Stimulated activated CD8-positive, alpha-beta memory T cell treated with anti-CD3 and anti-CD28 coated beads, Interleukin-7, amount 100 ng/mL, for 1 hour (primary cell): ENCODE results near the gene PDGFRB.

ENCODE experiments used
- DNase-seq, 2 donors: peaks; one replicate each; pipeline ENCODE4 v3.0.0-alpha.2; 2020; ENCODE audit warnings: low read depth in 2 of 2

The PDGFRB gene

DNA sequence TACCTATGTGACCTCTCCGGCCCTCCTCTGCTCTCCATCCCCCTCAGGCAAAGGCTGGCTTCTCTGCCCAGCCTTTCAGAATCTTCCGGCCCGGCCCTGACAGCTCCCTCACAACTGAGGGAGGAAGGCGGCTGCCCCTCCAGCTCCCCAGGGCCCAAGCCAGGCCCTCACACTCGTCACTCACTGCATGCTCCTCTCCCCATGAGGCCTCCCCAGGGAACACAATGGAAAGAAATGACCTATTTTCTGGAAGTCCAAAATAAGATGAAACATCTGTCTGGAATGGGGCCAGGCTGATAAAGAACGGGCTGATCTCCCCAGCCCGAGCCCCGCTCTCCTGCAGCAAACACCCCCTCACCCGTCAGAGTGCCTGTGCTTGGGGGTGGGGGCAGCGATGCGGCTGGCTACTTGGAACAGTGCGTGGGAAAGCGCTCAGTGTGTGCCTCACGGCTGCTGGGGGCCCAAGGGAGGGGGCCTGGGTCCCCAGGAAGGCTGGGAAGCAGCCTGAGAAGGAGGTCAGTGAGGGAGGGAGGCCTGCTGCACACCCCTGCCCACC is 11.3 kb downstream of the PDGFRB start:
- no peak for DNase-seq

DNA sequence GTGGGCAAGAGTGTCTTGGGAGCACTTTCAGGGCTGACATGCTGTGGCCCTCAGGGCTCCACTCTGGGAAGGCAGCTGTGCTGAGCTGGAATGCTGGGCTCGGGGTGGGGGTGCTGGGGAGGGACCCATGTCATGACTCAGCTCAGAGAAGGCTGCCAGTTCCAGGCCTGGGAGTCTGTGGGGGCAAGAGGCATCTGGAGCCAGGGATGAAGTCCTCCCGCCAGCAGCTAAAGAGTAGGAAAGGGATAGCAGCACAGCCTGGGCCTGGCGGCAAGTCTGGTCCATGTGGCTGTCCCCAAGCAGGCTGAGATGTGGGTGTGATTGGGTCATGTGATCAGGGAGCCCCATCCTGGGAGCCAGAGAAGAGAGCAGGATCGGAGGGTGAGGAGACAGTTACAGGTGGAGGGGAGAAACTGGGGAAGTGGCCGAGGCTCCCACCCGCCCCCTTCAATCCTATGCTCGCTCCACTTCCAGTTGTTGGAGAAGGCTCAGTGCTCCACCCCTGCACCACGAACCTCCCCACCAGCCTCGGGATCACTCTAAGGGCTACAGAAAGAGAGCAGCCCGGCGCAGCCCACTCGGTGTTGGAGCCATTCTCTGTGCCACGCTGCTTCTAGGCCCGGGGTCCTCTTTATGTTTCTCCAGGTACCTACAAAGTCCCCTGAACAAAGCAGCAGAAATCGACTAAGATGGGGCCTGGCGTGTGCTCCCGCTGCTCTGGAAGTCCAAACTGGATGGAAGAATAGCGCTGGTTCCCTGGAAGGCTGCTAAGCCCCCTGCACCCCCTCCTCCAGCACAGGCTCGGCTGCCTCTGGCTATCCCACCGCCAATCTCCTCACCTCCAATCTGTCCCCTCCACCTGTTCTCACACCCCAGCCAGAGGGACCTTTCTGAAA is 12.0 kb downstream of the PDGFRB start:
- no peak for DNase-seq

DNA sequence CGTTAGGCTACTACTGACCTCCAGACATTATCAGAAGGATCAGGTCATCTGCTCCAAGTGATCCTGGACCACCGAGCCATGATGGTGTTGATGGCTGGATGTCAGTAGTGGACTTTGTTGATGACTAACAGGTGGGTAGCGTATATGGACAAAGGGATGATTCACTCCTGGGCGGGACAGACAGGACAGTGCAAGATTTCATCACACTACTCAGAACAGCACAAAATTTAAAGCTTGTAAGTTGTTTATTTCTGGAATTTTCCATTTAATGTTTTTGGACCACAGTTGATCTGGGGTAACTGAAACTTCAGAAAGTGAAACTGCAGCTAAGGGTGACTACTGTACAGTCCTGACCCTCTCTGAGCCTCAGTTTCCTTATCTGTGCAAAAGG is 12.7 kb downstream of the PDGFRB start:
- no peak for DNase-seq

DNA sequence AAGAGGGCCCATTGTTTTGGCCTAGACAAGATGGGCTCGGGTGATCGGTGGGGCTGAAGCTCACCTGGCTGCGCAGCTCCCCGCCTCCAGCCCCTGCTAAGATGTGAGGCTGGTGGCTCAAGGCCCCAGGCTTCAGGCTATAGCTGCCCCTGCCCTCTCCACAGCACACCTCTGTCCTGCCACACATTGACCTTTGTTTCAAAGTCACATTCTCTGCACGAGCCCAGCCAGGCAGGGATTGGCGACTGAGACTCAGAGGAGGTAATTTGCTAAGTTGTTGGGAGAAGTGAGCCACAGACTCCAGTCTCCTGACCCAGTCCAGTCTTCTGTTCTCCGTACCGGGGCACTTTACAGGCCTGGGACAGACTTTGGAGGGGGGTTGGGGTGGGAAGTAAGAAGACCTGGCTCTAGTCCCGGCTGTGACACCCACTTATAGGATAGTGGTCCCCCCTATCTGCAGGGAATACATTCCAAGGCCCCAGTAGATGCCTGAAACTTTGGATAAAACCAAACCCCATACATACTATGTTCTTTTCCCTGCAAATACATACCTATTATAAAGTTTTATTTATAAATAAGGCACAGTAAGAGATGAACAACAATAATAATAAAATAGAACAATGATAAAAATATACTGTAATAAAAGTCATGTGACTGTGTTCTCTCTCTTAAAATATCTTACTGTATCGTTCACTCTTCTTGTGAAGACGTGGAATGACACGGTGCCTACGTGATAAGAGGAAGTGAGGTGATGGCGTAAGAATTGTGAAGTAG is 13.3 kb downstream of the PDGFRB start:
- DNase-seq: no peak

- no peak for DNase-seq
These were observed 14.0 kb downstream of the PDGFRB start for GRCh38 chr5:150141544-150142184.

DNA sequence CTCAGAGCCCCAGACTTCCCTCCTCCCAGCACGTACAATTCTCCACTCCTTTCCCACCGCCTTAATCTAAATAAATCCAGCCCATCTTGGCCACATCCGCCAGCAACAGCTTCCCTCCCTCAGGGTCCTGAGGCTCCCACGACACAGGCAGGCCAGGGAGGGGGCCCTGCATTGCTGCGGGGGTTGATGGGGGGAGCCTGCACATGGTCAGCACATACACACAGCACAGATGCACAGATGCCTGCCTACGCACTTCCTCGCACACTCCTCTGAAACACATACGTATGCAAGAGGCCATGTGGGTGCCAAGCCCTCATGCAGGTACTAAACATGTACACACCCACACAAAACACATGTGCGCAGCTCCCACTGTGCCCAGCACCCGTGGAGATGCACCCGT is 14.8 kb downstream of the PDGFRB start:
- no peak for DNase-seq

DNA sequence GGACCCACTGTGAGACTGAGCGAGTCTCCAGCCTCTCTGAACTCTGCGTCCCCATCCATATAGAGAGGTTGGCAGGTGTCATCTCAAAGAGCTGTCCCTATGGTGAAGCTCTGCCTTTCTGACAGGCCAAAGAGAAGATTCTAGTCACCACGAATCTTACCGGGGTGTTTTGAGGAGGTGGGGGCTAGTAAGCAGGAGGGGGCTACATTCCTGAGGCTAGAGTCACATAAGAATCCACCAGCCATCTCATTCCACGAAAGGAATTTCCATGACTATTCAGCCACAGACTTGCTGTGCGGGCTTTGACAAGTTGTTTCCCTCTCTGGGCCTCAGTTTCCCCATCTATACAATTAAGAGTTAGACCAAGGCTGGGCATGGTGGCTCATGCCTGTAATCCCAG is 16.3 kb downstream of the PDGFRB start:
- DNase-seq: no peak

GRCh38 chr5:150138551-150139265 is 16.9 kb downstream of the PDGFRB start:
- no peak for DNase-seq

DNA sequence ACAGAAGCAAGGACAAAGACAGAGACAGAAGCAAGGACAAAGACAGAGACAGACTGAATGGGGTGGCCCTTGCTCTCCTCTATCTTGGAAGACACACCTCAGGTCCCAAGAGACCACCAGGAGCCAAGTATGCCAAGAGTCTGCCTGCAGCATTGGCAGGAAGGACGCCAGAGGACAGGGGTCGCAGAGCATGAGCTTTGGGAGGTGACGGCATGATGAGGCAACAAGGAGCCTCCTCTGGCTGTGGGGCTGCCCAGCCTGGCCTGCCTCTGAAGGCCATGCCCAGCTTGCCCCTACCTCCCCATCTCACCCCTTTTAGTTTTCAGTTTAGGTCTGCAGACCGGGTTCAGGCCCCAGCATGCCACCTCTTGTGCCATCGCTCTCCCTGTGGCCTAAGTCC is 17.6 kb downstream of the PDGFRB start:
- DNase-seq: no peak

DNA sequence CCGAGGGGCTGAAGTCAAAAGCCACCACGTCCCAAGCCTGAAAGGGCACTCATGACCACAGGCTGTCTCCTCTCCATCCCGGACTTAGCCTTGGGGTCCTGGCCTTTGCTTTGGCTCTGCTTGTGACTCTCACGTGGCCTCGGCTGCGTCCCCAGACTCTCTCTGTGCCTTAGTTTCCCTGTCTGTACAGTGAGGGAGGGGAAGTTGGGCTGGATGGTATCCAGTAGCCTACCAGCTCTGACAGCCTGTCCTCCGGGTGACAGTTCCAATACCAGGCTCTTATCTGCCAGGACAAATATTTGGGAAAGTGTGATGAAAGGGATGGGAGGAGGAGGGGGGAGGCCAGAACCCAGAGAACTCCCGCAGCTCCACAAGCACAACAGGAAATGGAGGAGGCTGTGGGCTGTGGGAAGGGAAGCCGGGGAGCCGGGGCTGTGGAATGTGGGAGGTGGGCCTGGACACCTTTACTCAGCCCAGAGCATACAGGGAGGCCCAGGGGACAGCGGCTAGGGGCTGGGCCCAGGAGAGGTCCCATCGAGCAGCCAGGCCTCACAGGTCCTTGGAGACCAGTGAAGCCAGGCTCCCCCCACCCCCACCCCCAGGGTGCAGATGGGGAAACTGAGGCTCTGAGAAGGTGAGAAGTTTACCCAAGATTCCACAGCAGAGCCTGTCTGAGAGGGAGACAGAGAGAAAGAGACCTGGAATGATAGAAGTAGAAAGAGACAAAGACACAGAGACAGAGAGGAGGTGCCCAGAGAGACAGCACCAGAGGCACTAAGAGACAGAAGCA is 18.3 kb downstream of the PDGFRB start:
- no peak for DNase-seq

GRCh38 chr5:150136305-150137167 is 19.1 kb downstream of the PDGFRB start:
- DNase-seq: no peak

DNA sequence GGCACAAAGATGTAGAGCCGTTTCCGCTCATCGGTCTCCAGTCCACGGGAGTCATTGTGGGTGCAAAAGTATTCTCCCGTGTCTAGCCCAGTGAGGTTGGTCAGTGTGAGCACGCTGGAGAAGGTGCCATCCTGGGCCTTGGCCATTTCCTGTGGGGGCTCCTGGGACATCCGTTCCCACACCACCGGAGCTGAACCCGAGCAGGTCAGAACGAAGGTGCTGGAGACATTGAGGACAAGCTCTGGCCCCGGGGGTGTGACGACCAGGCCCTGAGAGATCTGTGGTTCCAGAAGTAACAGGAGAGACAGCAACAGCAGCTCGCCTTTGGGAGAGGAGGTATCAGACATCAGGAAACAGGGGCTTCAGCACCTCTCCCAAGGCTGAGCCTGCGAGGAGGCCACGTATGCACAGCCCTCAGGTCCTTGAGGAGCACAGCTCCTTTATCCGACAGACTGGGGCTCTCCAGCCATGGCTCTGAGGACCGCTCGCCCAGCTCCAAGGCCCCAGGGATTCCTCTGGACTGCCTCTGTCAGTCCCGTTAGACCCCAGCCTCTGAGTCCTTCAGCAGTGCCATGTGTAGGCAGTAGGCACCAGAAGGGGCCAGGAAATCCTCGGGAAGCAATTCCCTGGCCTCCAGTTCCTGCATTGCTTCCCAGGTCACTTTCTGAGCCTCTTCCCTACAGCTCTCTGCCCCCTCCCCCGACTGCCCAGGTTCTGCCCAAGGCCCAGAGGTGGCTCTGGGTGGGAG is 19.9 kb downstream of the PDGFRB start:
- DNase-seq: no peak

DNA sequence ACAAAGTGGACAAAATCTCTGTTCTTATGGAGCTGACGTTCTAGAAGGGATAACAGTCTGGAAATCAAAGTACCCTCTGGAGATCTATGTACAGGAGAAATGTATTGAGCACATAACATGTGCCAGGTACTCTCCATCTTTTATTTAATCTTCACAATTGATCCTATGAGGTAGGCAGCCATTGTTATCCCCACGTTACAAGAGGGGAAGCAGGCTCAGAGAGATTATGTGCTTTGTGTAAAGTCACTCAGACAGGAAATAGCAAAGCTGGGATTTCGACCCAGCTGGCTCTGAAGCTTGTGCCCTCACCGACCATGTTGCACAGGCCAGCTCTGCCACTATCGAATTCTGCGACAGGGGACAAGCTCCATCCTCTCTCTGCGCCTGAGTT is 21.5 kb downstream of the PDGFRB start:
- DNase-seq: no peak

DNA sequence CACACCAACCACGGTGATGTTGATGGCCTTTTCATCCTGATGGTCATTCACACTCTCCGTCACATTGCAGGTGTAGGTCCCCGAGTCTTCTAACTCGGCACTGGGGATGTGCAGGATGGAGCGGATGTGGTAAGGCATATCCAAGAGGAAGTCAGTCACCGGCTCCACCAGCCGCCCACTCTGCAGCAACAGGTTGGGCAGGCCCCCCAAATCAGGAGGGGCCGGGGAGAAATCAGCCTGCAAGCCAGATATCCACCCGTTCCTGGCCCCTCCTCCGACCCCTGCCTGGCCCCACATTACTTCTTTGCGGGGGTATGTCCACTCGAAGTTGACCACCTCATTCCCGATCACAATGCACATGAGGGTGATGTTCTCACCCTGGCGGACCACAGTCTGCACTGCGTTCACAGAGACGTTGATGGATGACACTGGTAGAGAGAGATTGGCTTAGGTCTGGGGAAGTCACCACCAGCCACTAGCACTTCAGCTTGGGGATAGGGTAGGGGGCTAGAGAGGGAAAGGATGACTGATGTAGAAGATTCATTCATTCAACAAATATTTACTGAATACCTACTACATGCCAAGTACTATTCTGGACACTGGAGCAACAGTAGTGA is 22.0 kb downstream of the PDGFRB start:
- no peak for DNase-seq

DNA sequence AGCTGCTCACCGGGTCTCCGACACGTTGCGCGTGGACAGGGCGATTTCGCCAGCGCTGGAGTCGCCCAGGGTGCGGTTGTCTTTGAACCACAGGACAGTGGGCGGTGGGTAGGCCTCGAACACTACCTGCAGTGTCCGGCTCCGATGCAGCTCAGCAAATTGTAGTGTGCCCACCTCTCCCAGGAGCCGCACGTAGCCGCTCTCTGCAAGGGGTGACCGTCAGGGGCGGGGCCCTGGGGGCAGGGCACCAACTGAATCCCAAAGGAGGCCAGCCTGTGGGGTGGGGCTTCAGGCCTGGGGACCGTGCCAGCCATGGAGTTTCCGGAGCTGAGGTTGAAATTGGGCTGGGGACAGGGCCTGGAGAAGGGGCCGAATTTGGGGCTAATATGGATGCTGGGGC is 22.9 kb downstream of the PDGFRB start:
- DNase-seq: no peak

DNA sequence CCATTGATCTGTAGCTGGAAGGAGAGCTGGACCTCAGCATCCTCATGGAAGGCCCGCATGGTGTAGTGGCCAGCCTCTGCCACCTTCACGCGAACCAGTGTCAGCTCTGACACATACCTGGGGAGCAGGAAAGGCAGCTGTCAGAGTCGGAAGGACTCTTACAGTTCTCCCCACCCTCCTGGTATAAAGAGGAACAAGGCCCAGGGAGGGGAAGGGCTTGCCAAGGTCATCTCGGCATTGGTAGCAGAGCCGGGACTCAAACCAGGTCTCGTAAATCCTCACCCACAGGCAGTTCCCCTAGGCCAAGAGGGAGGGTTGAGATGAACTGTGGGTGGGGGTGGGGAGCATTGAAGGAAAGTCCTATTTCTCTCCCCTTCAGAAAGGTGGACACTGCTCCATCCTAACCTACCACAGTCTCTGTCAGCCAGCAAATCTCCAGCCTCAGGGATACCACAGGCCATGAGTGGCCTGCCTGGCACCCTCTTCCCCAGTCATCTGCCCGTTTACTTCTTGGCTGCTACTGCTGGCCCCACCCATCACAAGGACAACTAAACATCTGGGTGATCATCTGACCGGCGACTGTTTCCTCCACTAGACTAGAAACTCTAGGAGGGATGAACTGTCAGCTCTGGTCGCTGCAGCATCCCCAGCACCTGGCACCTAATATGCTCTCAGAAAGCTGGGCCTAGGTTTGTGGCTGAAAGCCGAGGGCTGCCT is 23.5 kb downstream of the PDGFRB start:
- DNase-seq: no peak

GRCh38 chr5:150131461-150131860 is 24.2 kb downstream of the PDGFRB start:
- no peak for DNase-seq

DNA sequence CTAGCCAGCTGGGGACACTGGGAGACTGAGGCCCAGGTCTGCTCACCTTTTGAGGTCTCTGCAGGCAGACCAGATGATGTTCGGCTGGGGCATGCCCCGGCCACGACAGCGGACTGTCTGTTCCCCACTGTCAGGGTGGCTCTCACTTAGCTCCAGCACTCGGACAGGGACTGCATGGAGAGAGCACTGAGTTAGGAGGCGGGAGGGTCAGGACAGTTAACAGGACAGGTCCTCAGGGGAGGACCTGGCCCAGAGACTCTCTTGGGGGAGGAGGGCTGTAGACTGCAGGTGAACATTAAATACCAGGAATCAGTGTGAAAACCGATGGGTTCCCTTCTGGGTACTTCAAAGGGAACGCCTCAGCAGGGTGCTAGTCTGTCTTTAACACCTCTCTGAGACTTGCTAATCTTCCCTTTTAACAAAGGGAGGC is 25.1 kb downstream of the PDGFRB start:
- no peak for DNase-seq
